GM12801 (cell line): Measurements from ENCODE around the gene PRSS56.

Experiments used
- CTCF ChIP-seq: IDR thresholded peaks from one replicate; pipeline ENCODE4 v1.5.1; 2011; ENCODE audit warnings: control low read depth; ENCODE audit not compliant: insufficient read length; ENCODE audit errors: extremely low read depth

Gene PRSS56

GRCh38 chr2:232479341-232480200 is 40.6 kb upstream of the PRSS56 start:
- TF ChIP-seq CTCF = no peak

- no peak for TF ChIP-seq CTCF
Observed at GRCh38 chr2:232480201-232481190, 39.7 kb upstream of the PRSS56 start.

GRCh38 chr2:232481322-232482140 is 38.7 kb upstream of the PRSS56 start:
- TF ChIP-seq CTCF = no peak

GRCh38 chr2:232482301-232483238 is 37.6 kb upstream of the PRSS56 start:
- TF ChIP-seq CTCF = no peak

- no peak for TF ChIP-seq CTCF
Observed at GRCh38 chr2:232483311-232483922, 36.8 kb upstream of the PRSS56 start.

GRCh38 chr2:232483923-232484627 is 36.1 kb upstream of the PRSS56 start:
- no peak for TF ChIP-seq CTCF
